Measurements from ENCODE around the gene CFAP251. TPM values are rescaled to one million over a fixed set of nuclear protein-coding genes. Genes with fewer than 3 reads are reported as not detected.

Gene CFAP251
- polyA plus RNA-seq, 3 donors, result 0.08 to 0.17 TPM; not detected in 1

DNA sequence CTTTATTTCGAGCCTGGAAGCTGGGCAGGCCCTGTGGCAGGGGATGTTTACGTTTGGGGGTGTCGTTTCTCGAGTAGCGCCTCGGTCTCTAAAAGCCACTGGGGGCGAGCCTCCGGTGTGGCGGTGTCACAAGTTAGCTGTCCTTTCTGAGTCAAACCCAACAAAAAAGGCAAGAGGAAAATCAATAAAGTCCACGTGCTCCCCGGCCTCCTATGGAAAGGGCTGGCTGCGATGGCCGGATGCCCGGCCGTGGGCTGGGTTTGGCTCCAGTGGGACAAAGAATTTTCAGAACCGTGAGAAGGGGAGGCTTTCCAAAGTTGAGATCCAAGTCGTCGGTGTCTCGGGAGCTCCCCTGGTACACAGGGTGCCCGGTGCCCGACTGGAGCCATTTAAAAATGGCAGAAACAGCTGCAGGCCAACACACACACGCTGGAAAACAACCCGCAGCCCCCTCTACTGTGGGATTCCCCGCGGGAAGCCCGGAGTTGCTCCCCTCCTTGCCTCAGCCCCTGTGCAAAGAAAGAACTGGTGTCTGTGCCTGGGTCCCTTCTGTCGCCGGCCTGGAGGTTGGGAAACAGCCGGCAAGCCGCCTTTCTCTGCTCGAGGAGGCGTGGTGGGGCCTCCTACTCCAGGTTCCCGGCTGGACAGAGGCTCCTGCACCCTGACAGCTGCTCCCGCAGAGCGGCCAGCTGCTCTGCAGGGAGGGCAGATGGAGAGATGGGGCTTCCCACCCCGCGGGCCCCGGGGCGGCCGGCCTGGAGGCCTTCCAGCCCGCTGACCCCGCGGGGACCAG lies 105.1 kb downstream of the CFAP251 start:
- peak overlapping the region in 2 of 7 donors; percentile 35 to 82 for H3K27ac Mint-ChIP-seq
- no peaks in the 10 kb centered on the region for H3K36me3 ChIP-seq (replicated peaks in 1 of 2; ENCODE audit: control insufficient read depth in 1 of 2, insufficient read depth in 2 of 2, low read length in 2 of 2)
- no peaks in the 10 kb centered on the region for H4K20me1 ChIP-seq (ENCODE audit: insufficient read depth, low read length)
- H3K9ac ChIP-seq (ENCODE audit: insufficient read depth, low read length, poor library complexity, severe bottlenecking), result peak overlapping the region; percentile 59
- H3K4me1 Mint-ChIP-seq, result peaks cover 17% of the 10 kb centered on the region
- H3K36me3 Mint-ChIP-seq, result peaks cover 6 to 10% of the 10 kb centered on the region in 2 donors
- H3K27me3 Mint-ChIP-seq (ENCODE audit: low read depth in 3 of 3), result peaks cover 35 to 48% (median 37%) of the 10 kb centered on the region in 3 donors
- H3K27ac ChIP-seq (ENCODE audit: low read depth in 1 of 2, low read length in 2 of 2), result no peak overlapping the region
- intact Hi-C loops (cut with micrococcal nuclease), result no loop called here
- peak overlapping the region; percentile 93 for H3K4me2 ChIP-seq (replicated peaks; ENCODE audit: extremely low read depth, low read length, poor library complexity, severe bottlenecking)
- H3K4me1 ChIP-seq (ENCODE audit: control insufficient read depth in 1 of 2, insufficient read depth in 2 of 2, low read length in 2 of 2), result peaks cover 18 to 22% of the 10 kb centered on the region in 2 donors
- peaks cover 23% of the 10 kb centered on the region for H3K79me2 ChIP-seq (ENCODE audit: insufficient read depth, low read length)
- H2AFZ ChIP-seq (ENCODE audit: insufficient read depth, low read depth, low read length, poor library complexity, severe bottlenecking), result peak overlapping the region; percentile 83
- peak overlapping the region; percentile 43 to 79 (median 46) for H3K4me3 ChIP-seq (replicated peaks in 1 of 3; ENCODE audit: low read depth in 2 of 3, low read length in 3 of 3)
- H3K27me3 ChIP-seq (ENCODE audit: control insufficient read depth in 2 of 2, insufficient read depth in 2 of 2, low read length in 2 of 2), result peaks cover 2 to 24% of the 10 kb centered on the region in 2 donors
- peak overlapping the region; percentile 84 to 95 for H3K4me3 Mint-ChIP-seq
- peaks cover 6 to 7% of the 10 kb centered on the region in 2 donors for H3K9me3 ChIP-seq (replicated peaks in 1 of 2; ENCODE audit: control insufficient read depth in 1 of 2, insufficient read depth in 1 of 2, low read length in 2 of 2)
- DNase-seq, result peak in 1 of 3 donors; percentile 59
- WGBS (ENCODE audit: insufficient coverage), result 23% methylated on average over 42 of the region's 43 CpGs
- TF ChIP-seq, protein P1, sequence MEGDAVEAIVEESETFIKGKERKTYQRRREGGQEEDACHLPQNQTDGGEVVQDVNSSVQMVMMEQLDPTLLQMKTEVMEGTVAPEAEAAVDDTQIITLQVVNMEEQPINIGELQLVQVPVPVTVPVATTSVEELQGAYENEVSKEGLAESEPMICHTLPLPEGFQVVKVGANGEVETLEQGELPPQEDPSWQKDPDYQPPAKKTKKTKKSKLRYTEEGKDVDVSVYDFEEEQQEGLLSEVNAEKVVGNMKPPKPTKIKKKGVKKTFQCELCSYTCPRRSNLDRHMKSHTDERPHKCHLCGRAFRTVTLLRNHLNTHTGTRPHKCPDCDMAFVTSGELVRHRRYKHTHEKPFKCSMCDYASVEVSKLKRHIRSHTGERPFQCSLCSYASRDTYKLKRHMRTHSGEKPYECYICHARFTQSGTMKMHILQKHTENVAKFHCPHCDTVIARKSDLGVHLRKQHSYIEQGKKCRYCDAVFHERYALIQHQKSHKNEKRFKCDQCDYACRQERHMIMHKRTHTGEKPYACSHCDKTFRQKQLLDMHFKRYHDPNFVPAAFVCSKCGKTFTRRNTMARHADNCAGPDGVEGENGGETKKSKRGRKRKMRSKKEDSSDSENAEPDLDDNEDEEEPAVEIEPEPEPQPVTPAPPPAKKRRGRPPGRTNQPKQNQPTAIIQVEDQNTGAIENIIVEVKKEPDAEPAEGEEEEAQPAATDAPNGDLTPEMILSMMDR (IDR thresholded peaks at IDR 0.05), result no peak
- peaks cover 6 to 31% (median 17%) of the 10 kb centered on the region in 7 donors for H3K9me3 Mint-ChIP-seq

- intact Hi-C loops (cut with micrococcal nuclease), result no loop called here
These were observed 105.9 kb downstream of the CFAP251 start for GRCh38 chr12:122024132-122024785.

More at GRCh38 chr12:122024132-122024785, 105.9 kb downstream of the CFAP251 start:
- Mint-ChIP-seq H3K9me3 (peaks cover 0 to 24% (median 9%) of the 10 kb centered on the region in 7 donors), H3K4me3 (no peak overlapping the region), H3K27me3 (ENCODE audit: low read depth in 3 of 3) (peaks cover 34 to 44% (median 37%) of the 10 kb centered on the region in 3 donors), H3K27ac (no peak overlapping the region), H3K4me1 (peaks cover 17% of the 10 kb centered on the region), H3K36me3 (peaks cover 6 to 10% of the 10 kb centered on the region in 2 donors)
- H3K36me3 ChIP-seq (replicated peaks in 1 of 2; ENCODE audit: control insufficient read depth in 1 of 2, insufficient read depth in 2 of 2, low read length in 2 of 2), result no peaks in the 10 kb centered on the region
- no peak for DNase-seq
- peak overlapping the region; percentile 83 for H2AFZ ChIP-seq (ENCODE audit: insufficient read depth, low read depth, low read length, poor library complexity, severe bottlenecking)
- peaks cover 23% of the 10 kb centered on the region for H3K79me2 ChIP-seq (ENCODE audit: insufficient read depth, low read length)
- TF ChIP-seq, protein P1 (IDR thresholded peaks at IDR 0.05), result no peak
- no peaks in the 10 kb centered on the region for H4K20me1 ChIP-seq (ENCODE audit: insufficient read depth, low read length)
- 67% methylated on average over 4 of the region's 16 CpGs for WGBS (ENCODE audit: insufficient coverage)
- H3K27ac ChIP-seq (ENCODE audit: low read depth in 1 of 2, low read length in 2 of 2), result no peak overlapping the region
- peak overlapping the region in 1 of 3 experiments; percentile 79 for H3K4me3 ChIP-seq (replicated peaks in 1 of 3; ENCODE audit: low read depth in 2 of 3, low read length in 3 of 3)
- H3K4me1 ChIP-seq (ENCODE audit: control insufficient read depth in 1 of 2, insufficient read depth in 2 of 2, low read length in 2 of 2), result peaks cover 18 to 22% of the 10 kb centered on the region in 2 donors
- H3K9me3 ChIP-seq (replicated peaks in 1 of 2; ENCODE audit: control insufficient read depth in 1 of 2, insufficient read depth in 1 of 2, low read length in 2 of 2), result no peaks in the 10 kb centered on the region
- H3K9ac ChIP-seq (ENCODE audit: insufficient read depth, low read length, poor library complexity, severe bottlenecking), result no peak overlapping the region
- H3K4me2 ChIP-seq (replicated peaks; ENCODE audit: extremely low read depth, low read length, poor library complexity, severe bottlenecking), result peak overlapping the region; percentile 93
- H3K27me3 ChIP-seq (ENCODE audit: control insufficient read depth in 2 of 2, insufficient read depth in 2 of 2, low read length in 2 of 2), result peaks cover 2 to 24% of the 10 kb centered on the region in 2 donors

Measured in CD14-positive monocyte (primary cell).